Measurements from ENCODE around the gene IFNGR1.
A peak's percentile ranks its signal among the peaks of the same experiment; 100 is the strongest.

Gene IFNGR1

GRCh38 chr6:137165375-137166246, 53.6 kb downstream of the IFNGR1 start:
- DNase-seq (ENCODE audit: low read depth): peak; percentile 79

GRCh38 chr6:137163732-137164318, 55.4 kb downstream of the IFNGR1 start:
- no peak overlapping the region for H3K4me3 ChIP-seq (ENCODE audit: low read depth, low read length)
- no peak for TF ChIP-seq CTCF (IDR thresholded peaks at IDR 0.05; ENCODE audit: low read depth, low read length, missing control alignments)
- no peak for DNase-seq (ENCODE audit: low read depth)

More at GRCh38 chr6:137165375-137166246, 53.6 kb downstream of the IFNGR1 start:
- TF ChIP-seq CTCF (IDR thresholded peaks at IDR 0.05; ENCODE audit: low read depth, low read length, missing control alignments): peak; percentile 66
- H3K4me3 ChIP-seq (ENCODE audit: low read depth, low read length): no peak overlapping the region

- no peak overlapping the region for H3K4me3 ChIP-seq (ENCODE audit: low read depth, low read length)
- TF ChIP-seq CTCF (IDR thresholded peaks at IDR 0.05; ENCODE audit: low read depth, low read length, missing control alignments): no peak
- DNase-seq (ENCODE audit: low read depth): no peak
Measured at GRCh38 chr6:137162692-137163306, 56.4 kb downstream of the IFNGR1 start.

- TF ChIP-seq CTCF (IDR thresholded peaks at IDR 0.05; ENCODE audit: low read depth, low read length, missing control alignments): no peak
- no peak for DNase-seq (ENCODE audit: low read depth)
Measured at GRCh38 chr6:137161949-137162348, 57.2 kb downstream of the IFNGR1 start.

GRCh38 chr6:137160763-137161162, 58.4 kb downstream of the IFNGR1 start:
- no peak overlapping the region for H3K4me3 ChIP-seq (ENCODE audit: low read depth, low read length)
- no peak for DNase-seq (ENCODE audit: low read depth)
- TF ChIP-seq CTCF (IDR thresholded peaks at IDR 0.05; ENCODE audit: low read depth, low read length, missing control alignments): no peak

More at GRCh38 chr6:137161949-137162348, 57.2 kb downstream of the IFNGR1 start:
- H3K4me3 ChIP-seq (ENCODE audit: low read depth, low read length): no peak overlapping the region

GRCh38 chr6:137159912-137160311, 59.3 kb downstream of the IFNGR1 start:
- no peak overlapping the region for H3K4me3 ChIP-seq (ENCODE audit: low read depth, low read length)
- DNase-seq (ENCODE audit: low read depth): no peak
- TF ChIP-seq CTCF (IDR thresholded peaks at IDR 0.05; ENCODE audit: low read depth, low read length, missing control alignments): no peak
